GM20000 (cell line): Measurements from ENCODE around the gene HNRNPA0.

ENCODE experiments used
- DNase-seq: peaks from one replicate; pipeline ENCODE4 v3.0.0; 2012; ENCODE audit warnings: low spot score
- CTCF ChIP-seq: IDR thresholded peaks from 2 replicates; pipeline ENCODE4 v1.5.1; 2012; ENCODE audit warnings: mild to moderate bottlenecking, control low read depth; ENCODE audit errors: extremely low read depth, missing control alignments

Gene HNRNPA0

GRCh38 chr5:137718611-137719010 is 35.6 kb downstream of the HNRNPA0 start:
- TF ChIP-seq CTCF, result no peak

GRCh38 chr5:137716337-137716736 is 37.8 kb downstream of the HNRNPA0 start:
- TF ChIP-seq CTCF, result no peak
- DNase-seq, result no peak

More at GRCh38 chr5:137718611-137719010, 35.6 kb downstream of the HNRNPA0 start:
- DNase-seq, result no peak

GRCh38 chr5:137715456-137715855 is 38.7 kb downstream of the HNRNPA0 start:
- no peak for TF ChIP-seq CTCF
- no peak for DNase-seq

GRCh38 chr5:137714946-137715345 is 39.2 kb downstream of the HNRNPA0 start:
- no peak for DNase-seq
- TF ChIP-seq CTCF, result no peak

- no peak for DNase-seq
- TF ChIP-seq CTCF, result no peak
These were observed 39.7 kb downstream of the HNRNPA0 start for GRCh38 chr5:137714494-137714893.

GRCh38 chr5:137712139-137712667 is 42.0 kb downstream of the HNRNPA0 start:
- no peak for TF ChIP-seq CTCF
- DNase-seq, result no peak

- no peak for DNase-seq
- no peak for TF ChIP-seq CTCF
These were observed 44.1 kb downstream of the HNRNPA0 start for GRCh38 chr5:137710086-137710485.
